GM21381 (cell line): Measurements from ENCODE around the gene ARHGEF28.

Source experiments
- ATAC-seq: cut with Tn5 transposase; IDR thresholded peaks from one replicate; pipeline ENCODE4 v1.9.1; 2021; ENCODE audit warnings: mild to moderate bottlenecking, moderate library complexity; ENCODE audit not compliant: unreplicated experiment

ARHGEF28 gene

DNA sequence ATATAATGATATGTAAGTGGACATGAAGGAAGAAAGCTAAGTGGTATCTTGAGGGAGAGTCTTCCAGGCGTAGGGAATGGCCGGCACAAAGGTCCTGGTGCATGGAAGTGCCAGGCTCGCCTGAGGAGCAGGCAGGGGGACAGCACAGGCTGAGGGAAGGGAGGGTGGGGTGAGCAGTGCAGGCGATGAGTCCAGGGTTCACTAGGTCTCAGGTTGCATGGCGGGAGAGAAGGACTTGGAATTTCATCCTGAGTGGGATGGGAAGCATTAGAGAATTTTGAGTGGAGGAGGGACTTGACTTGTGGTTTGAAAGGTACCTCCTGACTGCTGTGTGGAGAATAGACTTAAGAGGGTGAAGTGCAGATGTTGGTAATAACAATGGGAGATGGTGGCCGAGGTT, 268.9 kb downstream of the ARHGEF28 start:
- no peak for ATAC-seq

DNA sequence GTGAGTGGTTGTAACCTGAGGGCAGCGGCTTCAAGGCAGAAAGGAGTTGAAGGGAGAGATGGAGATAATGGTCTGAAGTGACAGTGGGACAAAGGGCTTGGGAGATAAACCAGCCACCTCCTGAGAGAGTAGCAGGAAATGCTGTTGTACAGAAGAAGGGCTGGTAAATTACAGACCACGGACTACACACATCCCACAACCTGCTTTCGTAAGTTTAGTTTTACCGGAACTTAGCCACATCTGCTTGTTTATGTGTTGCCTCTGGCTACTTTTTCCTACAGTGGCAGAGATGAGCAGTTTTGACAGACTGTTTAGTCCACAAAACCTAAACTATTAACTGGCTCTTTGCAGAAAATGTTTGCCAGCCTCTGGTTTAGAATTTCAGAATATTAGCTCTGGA, 269.5 kb downstream of the ARHGEF28 start:
- peak; percentile 46 for ATAC-seq

DNA sequence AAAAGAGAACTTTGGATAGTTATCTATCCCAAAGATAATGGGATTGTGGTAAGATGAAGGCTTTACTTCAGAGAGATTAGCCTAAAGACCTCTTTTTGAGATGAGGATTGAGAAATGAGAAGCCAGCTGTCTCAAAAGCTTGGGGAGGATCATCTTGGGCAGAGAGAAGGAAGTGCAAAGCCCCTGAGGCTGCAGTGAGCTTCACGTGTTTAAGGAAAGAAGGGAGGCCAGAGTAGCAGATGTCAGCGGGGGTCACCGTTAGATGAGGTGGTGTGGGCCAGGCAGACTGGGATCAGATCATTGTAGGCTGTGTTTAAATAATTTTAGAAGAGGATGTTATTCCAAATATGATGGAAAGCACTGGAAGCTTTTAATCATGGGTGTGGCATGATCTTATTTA, 270.1 kb downstream of the ARHGEF28 start:
- no peak for ATAC-seq

DNA sequence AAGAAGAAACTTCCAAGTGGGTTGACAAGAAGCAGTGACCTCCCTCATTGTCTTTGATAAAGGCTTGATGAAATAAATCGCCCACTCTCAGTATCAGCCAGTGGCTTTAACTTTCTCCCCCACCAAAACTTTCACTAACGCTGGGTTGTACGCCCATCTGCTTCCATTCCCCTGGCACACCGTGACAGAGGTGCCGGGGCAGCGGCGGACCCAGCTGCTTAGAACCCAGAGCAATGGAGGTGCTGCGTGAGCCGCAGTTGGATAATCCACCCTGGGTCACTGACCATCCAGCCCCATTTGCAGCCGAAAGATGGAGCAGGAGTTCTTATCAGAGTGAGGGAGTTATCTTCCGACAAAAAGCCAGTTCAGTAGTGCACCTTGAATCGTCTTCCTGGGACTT, 270.7 kb downstream of the ARHGEF28 start:
- no peak for ATAC-seq

DNA sequence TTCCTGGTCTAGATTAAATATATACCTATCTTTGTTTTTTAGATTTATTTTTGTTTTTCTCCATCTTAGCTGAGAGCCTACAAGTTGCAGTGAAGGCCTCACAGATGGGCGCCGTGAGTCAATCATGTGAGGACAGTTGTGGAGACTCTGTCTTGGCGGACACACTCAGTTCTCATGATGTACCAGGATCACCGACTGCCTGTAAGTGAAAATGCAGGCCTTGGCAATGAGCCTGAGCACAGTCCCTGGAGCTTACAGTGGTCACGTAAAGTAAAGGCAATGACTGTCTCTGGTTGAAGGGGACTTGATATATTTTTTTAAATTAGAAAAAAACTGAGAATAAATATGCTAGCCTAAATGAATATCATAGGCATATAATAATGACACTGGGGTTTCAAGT, 271.9 kb downstream of the ARHGEF28 start:
- no peak for ATAC-seq

DNA sequence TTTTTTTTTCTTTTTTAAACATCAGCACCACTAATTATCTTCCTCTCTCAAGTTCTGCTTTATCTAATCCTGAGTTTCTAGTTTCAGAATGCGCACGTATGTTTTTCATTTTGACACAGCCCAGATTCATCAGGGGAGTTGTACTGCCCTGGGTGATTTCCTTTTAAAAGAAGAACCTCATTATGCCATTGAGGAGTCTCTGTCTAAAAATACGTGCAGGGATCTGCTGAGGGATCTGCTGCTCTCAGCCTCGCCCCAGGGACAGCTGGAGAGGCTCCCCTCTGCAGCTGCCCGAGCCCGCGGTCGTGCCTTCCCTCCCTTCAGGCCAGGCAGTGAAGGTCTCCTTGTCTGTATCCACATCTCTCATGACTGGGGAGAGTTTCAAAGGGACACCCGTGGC, 273.1 kb downstream of the ARHGEF28 start:
- ATAC-seq, result peak; percentile 79

DNA sequence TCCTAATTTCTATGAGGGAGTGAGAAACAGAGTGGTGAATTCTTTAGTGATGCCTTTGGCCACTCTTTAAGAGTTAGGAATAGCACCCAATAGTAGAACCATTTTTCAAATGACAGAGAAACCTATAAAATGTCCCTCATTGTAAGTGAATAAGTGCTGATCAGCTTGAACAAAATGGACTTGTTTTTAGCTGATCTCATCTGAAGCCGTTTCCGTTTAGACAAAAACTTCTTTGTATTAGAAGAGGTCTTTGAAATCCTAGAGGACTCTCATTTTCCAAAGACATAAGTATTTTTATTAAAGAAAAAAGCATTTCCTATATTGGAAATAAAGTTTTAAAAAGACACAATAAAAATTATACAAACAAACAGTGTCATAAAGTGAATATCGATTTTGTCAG, 273.9 kb downstream of the ARHGEF28 start:
- ATAC-seq, result no peak

DNA sequence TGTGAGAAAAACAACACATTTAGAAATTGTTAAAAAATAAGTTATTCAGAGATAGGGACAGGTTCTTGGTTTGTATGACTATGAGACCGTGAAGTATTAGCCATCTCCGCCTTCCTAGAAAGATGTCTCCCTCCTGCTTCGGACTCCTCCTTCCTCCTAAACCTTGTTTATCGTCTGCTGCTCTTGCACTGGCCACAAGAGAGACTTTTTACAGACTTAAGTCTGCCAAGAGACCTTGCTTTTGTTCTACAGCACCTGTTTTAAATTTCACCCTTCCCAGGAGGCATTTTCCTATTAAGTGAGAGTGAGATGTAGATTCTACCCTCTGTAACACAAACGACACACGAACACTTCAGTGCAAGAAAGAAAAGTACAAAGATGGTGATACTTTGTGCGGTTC, 274.6 kb downstream of the ARHGEF28 start:
- ATAC-seq, result no peak

DNA sequence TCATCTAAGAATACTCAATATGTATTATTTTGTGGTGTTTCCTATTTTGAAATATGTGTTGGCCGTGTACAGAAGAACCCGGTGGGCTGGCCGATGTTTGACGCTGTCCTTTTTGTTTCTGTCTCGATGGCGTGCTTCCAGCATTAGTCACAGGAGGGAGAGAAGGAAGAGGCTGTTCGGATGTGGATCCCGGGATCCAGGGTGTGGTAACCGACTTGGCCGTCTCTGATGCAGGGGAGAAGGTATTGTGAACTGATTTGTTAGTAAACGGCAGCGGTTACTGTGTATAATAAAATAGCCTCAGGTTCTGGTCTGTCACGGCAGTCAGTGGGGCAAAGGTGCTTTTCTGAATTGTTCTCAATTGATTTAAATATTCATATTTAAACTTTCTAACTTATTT, 275.0 kb downstream of the ARHGEF28 start:
- ATAC-seq, result no peak

DNA sequence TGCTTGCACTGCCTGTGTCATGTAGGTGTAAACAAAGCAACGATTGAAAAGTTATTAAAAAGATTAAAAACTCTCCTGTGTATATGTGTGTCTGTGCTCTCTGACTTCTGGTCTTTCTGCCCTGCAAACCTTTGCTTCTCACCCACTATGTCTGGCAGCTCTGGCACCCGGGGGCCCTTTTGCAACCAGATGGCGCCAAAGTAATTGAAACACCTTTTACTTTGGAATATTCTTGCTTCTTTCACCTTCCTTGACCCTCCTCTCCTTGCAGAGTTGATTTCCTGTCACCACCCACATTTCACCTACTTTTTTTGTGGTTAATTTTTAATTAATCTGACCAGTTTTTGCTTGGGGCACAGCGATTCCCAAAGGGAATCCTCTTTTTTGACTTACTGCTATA, 275.5 kb downstream of the ARHGEF28 start:
- no peak for ATAC-seq

DNA sequence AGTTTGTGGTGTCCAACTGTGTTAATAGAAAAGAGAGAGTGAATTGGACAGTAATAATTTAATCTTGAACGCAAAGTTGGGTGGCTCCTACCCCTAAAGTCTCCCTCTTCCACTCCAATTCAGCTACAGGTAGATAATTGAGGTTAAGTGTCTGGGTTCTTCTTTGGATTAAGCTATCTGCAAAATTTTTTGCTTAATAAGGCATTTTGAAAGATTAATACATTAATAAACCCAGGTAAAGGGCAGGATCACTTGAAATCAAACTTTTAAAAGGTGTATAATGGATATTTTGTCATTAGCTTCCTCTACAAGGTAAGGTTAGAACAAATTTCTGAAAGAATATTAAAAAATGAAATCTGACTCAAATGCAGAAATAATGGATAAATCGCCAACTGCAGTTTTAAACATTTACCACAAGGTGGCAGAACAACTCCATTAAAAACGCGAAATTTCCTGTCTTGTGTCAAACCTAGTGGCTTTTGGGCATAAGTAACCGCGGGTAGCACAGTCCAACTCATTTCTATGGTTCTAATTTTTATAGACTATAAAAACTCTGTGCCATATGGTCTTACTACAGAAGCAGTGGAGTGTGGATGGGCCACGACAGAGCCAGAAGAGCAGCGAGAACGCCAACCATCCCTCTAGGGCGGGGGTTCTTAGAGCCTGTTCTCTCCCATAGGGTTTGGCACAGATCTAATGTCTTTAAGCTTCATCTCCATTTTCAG, 276.5 kb downstream of the ARHGEF28 start:
- no peak for ATAC-seq

DNA sequence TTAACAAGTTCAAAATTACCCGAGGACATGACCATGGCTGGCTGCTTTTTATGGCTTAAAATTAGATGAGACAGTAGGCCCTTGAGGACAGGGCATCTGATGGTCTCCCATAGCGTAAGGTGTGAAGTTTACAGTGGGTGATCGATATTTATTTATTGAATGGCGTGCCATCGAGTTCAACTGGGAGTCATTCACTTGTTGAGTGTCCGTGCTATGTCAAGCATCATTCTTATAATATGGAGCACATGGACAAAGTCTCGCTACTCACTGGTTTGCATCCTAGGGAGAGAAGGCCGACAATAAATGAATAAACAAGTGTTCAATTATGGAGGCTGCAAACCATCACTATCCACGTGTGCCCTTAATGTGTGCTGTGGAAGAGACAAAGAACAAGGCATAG, 277.2 kb downstream of the ARHGEF28 start:
- no peak for ATAC-seq

DNA sequence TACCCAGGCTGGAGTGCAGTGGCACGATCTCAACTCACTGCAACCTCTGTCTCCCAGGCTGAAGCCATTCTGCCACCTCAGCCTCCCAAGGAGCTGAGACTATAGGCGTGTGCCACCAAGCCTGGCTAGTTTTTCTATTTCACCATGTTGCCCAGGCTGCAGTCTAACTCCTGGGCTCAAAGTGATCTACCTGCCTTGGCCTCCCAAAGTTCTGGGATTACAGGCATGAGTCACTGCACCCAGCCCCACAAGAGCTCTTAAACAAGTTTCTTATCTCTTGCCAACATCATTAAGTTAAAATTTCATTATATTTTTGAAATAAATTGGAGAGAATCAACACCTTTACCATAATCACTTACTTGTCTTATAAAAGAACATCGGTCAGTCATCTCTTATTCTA, 280.3 kb downstream of the ARHGEF28 start:
- no peak for ATAC-seq

DNA sequence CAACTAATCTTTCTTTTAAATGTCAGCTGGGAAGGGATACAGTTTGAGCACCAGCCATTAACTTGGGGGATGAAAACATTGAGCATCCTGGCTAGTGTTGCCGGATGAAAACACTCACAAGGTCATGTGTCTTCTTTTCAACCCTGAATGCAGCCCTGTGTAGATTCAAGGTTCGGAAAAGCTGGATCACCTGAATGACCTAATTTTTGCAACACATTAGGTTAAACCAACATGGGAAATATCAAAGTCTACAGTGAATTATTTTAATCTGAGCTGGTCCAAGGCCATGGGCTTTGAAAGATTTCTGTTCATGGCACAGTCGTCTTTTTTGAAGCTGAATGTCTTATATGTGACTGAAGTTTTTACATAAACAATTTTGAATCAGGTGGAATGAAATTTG, 281.2 kb downstream of the ARHGEF28 start:
- ATAC-seq, result no peak

DNA sequence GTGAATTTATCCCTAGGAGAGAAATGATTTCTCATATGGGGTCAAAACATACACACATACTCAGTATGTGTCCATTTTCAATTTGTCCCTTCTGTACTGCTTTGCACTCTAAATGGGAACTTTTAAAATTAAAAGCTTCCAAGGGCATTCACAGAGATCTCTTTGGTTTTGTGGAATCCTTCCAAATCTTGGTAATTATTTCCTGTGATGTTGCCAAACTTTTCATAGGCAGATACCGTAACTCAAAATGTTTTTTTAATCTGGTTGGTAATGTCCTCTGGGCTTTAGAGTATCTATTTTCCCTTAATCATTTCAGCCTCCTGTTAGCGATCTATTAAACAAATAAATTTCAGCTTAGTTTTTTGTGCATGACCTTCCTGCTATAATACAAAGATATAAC, 282.4 kb downstream of the ARHGEF28 start:
- no peak for ATAC-seq

DNA sequence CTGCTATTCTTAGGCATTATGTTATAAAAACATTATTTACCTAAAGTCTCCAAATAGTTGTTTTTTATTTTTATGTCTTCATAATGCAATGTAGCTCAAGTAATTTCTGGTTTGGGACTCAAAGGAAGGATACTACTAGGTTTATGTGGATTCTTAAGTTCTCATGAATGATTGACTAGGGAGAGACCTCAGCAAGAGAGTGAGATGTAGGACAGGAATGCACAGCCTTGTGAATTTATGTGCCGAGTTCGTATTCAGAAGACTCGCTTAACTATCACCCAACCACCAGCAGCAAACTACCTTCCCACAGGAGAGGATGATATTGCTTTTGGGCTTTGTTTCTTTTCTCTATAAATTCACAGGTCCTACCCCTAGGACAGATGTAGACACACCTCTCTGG, 282.9 kb downstream of the ARHGEF28 start:
- no peak for ATAC-seq

DNA sequence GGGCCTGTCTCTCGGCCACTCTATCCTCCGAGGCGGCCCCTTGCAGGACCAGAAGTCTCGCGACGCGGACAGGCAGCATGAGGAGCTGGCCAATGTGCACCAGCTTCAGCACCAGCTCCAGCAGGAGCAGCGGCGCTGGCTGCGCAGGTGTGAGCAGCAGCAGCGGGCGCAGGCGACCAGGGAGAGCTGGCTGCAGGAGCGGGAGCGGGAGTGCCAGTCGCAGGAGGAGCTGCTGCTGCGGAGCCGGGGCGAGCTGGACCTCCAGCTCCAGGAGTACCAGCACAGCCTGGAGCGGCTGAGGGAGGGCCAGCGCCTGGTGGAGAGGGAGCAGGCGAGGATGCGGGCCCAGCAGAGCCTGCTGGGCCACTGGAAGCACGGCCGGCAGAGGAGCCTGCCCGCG, 283.5 kb downstream of the ARHGEF28 start:
- ATAC-seq, result no peak

DNA sequence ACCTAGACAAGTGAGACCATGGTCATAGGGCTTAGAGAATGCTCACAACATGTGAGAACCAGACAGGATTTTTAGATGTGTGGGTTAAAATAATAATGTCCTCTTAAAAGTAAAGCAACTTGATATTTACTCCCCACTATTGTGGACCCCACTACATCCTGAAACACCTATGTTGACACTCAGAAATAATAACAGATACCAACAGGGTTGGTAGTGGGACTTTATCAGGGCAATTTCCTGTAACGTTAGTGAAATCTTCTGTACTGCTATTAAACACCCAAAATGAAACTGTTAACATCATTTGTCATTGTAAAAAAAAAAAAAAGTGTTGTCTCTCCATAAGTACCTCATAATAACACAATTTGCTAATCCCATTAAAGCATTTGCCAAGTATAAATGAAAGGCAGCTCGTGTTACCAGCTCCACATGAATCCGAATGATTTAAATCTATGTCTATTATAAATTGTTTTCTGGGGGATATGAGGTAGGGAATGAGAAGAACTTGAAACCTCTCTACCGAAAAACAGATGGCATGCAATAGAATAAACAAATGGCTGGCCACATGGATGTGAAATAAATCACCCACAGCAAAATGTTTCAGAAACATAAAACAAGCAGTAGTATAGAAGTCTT, 285.9 kb downstream of the ARHGEF28 start:
- ATAC-seq, result no peak

DNA sequence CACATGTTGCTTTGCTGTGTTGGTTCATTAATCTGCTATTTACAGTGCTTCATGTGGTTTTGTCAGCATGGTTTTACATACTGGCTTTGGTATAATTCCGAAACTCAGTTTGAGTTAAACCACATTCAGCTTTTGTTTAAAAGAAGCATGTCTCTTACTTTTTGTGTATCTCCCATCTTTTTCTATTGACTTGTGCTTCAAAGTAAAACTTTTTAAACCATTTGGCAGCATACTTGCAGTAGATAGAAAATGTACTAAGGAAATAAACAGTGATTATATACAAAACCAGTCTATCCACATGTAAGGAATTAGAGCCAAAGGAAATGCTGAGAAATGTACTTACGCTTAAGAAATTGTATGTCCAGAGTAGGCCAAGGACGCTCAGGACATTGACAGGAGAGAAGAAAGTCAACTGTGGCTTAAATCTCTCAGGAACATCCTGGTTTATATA, 286.9 kb downstream of the ARHGEF28 start:
- no peak for ATAC-seq

DNA sequence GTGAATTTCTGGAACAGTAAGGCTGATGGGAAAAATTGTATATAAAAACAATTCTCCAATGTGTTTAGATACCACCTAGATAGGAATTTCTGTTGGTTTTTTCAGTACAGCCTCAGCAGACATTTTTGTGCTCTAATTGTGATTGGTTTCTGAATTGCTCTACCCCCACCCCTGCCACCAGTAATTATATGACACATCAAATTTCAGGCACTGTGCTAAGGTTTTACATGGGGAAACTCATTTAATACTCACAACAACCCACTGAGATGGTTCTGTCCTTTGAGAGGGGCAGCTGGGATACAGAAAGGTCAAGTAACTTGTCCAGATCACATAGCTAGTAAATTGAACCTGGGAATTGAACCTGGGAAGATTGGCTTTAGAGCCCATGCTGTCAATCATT, 288.0 kb downstream of the ARHGEF28 start:
- ATAC-seq, result no peak

DNA sequence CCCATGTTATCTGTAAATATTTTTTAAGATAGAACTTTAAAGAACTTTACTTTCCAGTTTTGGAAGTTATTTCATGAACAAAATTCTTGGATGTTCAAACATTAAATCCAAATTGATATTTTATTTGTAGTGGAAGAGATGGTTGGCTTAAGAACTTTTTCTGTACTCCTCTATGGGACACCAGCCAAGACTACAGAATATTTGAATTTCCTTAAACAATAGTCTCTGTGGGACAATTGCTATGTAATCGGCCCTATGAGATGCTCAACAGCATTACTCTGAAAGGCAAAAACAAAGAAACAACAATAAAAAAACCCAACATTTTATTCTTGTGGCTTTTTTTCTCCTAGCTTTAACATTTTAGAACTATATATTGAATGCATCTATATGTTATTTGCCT, 289.3 kb downstream of the ARHGEF28 start:
- no peak for ATAC-seq

DNA sequence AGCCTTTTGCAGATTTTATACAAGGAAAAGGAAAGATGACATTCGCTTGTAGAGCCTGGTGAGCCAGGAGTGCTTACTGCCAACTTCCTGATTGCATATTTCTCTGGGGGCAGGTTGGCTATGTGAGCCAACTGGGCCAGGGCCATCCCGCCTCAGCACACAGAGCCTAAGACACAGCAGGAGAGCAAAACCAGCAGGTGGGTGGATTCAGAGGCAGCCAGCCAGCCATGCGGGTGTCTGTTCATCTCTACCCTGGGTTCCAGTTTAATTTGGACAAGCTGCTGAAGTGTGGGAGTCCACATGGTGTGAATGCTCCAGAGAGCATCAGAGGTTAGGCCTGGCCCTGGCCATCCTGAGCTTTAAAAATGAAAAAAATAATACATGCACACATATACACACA, 291.4 kb downstream of the ARHGEF28 start:
- ATAC-seq, result no peak

DNA sequence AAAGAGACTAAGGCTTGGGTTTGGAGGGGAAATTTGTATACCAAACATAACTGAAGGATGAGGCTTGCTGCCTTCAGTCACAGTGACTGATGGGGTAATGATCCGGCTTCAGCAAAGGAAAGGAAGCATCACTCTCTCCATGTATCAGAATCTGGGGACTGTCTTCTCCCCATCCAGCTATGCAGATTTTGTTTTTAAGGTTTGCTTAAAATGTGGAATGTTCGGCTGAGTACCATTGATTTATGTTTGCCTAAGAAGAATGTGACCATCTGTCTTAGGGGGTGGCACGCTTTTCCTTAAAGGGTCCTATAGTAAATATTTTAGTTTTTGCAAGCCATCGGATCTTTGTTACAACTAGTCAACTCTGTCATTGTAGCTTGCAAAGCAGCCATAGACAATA, 291.9 kb downstream of the ARHGEF28 start:
- no peak for ATAC-seq
